ENCODE results near the gene SDK1. TPM values are rescaled to one million over a fixed set of nuclear protein-coding genes. Genes with fewer than 3 reads are reported as not detected.

SDK1 gene
- total and polyA plus RNA-seq, 10 of the 15 experiments (the other 5 are each of a cell fraction or from before 2014, with no cell fraction given), result 0.14 to 0.33 TPM; not detected in 8

DNA sequence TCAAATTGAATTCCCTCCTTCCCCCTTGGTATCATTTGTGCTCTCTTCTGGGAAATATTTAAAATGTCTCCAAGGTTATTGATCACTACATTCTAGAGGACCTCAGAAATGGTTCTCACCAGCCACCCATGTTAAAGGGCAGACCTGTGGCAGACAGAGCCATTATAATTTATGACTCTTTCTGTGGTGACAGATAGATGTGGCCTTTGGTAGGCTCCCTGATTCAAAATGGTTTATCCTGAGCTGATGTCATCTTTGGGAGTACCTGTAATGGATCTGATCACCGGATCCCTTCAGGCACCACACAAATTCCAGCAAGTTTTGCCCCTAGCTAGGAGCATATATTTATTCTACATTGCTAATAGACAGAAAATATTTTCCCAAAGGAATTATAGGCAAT is 267.5 kb downstream of the SDK1 start (continued):
- TF ChIP-seq MYC (IDR thresholded peaks at IDR 0.05; ENCODE audit: insufficient read depth, insufficient read length, insufficient replicate concordance, low read length, severe bottlenecking) (no peak), NFYB (IDR thresholded peaks at IDR 0.05; ENCODE audit: insufficient read depth, low read depth, low read length) (no peak)

DNA sequence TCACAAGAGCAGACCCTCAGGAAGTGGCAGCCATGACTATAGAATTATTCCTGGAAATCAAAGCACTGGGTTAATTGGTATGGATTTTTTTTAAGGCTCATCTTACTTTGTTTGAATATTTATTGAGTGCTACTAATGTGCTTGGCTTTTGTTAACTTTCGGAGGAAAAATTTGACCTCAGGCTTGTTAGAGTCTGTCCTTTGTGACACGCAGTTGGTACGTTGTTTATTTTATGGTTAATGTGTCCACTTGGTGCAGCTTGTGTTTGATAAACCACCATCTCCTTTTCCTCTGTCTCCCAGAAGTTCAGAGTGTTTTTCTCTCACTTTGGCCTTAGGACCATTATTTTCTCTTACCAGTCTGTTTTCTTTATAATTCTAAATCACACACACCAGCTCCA is 268.6 kb downstream of the SDK1 start:
- no peaks in the 10 kb centered on the region for H4K20me1 ChIP-seq (ENCODE audit: control insufficient read depth, insufficient read depth)
- H3K27me3 ChIP-seq (replicated peaks in 1 of 2; ENCODE audit: control insufficient read depth in 2 of 2, insufficient read depth in 2 of 2, low read length in 1 of 2), result no peaks in the 10 kb centered on the region
- H2AFZ ChIP-seq (ENCODE audit: control insufficient read depth, low read depth, low read length), result no peak overlapping the region
- intact Hi-C loops (cut with micrococcal nuclease; ENCODE audit: unreplicated experiment), result no loop called here
- RAD21 ChIA-PET (ENCODE audit: unreplicated experiment), result no interaction called here
- CTCF ChIA-PET, result no interaction called here
- POLR2A ChIA-PET, result no interaction called here
- no peaks in the 10 kb centered on the region for H3K9me3 ChIP-seq (replicated peaks; ENCODE audit: control insufficient read depth, insufficient read depth, low read length)
- H3K4me1 ChIP-seq (ENCODE audit: control insufficient read depth, insufficient read depth, low read length), result no peaks in the 10 kb centered on the region
- BruUV-seq (replicated peaks), result no TSS peak
- TF ChIP-seq TCF7 (IDR thresholded peaks at IDR 0.05; ENCODE audit: borderline replicate concordance), result no peak
- TF ChIP-seq, protein P1, sequence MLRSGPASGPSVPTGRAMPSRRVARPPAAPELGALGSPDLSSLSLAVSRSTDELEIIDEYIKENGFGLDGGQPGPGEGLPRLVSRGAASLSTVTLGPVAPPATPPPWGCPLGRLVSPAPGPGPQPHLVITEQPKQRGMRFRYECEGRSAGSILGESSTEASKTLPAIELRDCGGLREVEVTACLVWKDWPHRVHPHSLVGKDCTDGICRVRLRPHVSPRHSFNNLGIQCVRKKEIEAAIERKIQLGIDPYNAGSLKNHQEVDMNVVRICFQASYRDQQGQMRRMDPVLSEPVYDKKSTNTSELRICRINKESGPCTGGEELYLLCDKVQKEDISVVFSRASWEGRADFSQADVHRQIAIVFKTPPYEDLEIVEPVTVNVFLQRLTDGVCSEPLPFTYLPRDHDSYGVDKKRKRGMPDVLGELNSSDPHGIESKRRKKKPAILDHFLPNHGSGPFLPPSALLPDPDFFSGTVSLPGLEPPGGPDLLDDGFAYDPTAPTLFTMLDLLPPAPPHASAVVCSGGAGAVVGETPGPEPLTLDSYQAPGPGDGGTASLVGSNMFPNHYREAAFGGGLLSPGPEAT (IDR thresholded peaks at IDR 0.05; ENCODE audit: low read depth), result no peak
- TF ChIP-seq, protein P2, sequence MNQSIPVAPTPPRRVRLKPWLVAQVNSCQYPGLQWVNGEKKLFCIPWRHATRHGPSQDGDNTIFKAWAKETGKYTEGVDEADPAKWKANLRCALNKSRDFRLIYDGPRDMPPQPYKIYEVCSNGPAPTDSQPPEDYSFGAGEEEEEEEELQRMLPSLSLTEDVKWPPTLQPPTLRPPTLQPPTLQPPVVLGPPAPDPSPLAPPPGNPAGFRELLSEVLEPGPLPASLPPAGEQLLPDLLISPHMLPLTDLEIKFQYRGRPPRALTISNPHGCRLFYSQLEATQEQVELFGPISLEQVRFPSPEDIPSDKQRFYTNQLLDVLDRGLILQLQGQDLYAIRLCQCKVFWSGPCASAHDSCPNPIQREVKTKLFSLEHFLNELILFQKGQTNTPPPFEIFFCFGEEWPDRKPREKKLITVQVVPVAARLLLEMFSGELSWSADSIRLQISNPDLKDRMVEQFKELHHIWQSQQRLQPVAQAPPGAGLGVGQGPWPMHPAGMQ (IDR thresholded peaks at IDR 0.05; ENCODE audit: borderline replicate concordance), result no peak
- 57% methylated on average over 3 of the region's 3 CpGs for WGBS (ENCODE audit: insufficient coverage, insufficient replicate concordance, low lambda C conversion rate, missing lambda C conversion rate)
- in situ Hi-C loops (cut with MboI), result no loop called here
- H3K9ac ChIP-seq (ENCODE audit: control insufficient read depth, insufficient read depth, low read length), result no peak overlapping the region
- DNase-seq (ENCODE audit: low read depth, low spot score), result no peak
- FAIRE-seq, result no peak
- SMC1A ChIA-PET (ENCODE audit: uncharacterized antibody, unreplicated experiment), result no interaction called here
- H3K79me2 ChIP-seq (ENCODE audit: control insufficient read depth, insufficient read depth, low read length), result no peaks in the 10 kb centered on the region
- H3K4me2 ChIP-seq (ENCODE audit: control insufficient read depth, insufficient read depth), result no peak overlapping the region
- no peaks in the 10 kb centered on the region for H3K36me3 ChIP-seq (ENCODE audit: control insufficient read depth in 2 of 2, insufficient read depth in 2 of 2, low read length in 1 of 2)
- H3K4me3 ChIP-seq, result no peak overlapping the region
- no peak overlapping the region for H3K27ac ChIP-seq (ENCODE audit: control insufficient read depth, insufficient read depth)
- ATAC-seq, result no peak

Data from GM12878 (cell line).